HepG2 (cell line): Measurements from ENCODE around the gene ZNF282.

Experiments
- ARID2 ChIP-seq: sonication (generic); formaldehyde crosslinking; IDR thresholded peaks from 2 replicates; pipeline ENCODE4 v1.8.1; 2022; ENCODE audit warnings: mild to moderate bottlenecking, missing genetic modification reagents, borderline replicate concordance
- CBX2 ChIP-seq, 2 experiments: fragments of 200-600 bp in 1 of 2; sonication (generic); formaldehyde crosslinking in 1 of 2; IDR thresholded peaks; 2 replicates each; pipeline versions ENCODE4 v1.7.0 to v1.8.1; 2018 to 2022; ENCODE audit warnings: low read depth in 2 of 2, low read length in 1 of 2, mild to moderate bottlenecking in 1 of 2, missing genetic modification reagents in 1 of 2
- FOXM1 ChIP-seq: sonication (generic); formaldehyde crosslinking; IDR thresholded peaks from 2 replicates; pipeline ENCODE4 v1.5.0; 2020; ENCODE audit warnings: missing genetic modification reagents
- MXI1 ChIP-seq: IDR thresholded peaks from 3 replicates; pipeline ENCODE4 v1.6.1; 2012; ENCODE audit warnings: low read depth, low read length, inconsistent platforms, borderline replicate concordance
- ZNF292 ChIP-seq: sonication (generic); formaldehyde crosslinking; IDR thresholded peaks from 2 replicates; pipeline ENCODE4 v1.8.1; 2022; ENCODE audit warnings: mild to moderate bottlenecking, low read depth, missing genetic modification reagents, borderline replicate concordance
- ZNF660 ChIP-seq: sonication (generic); formaldehyde crosslinking; IDR thresholded peaks from 2 replicates; pipeline ENCODE4 v1.5.1; 2020; ENCODE audit warnings: mild to moderate bottlenecking, low read depth, missing genetic modification reagents, borderline replicate concordance
- ZSCAN22 ChIP-seq: sonication (generic); formaldehyde crosslinking; IDR thresholded peaks from 2 replicates; pipeline ENCODE4 v1.4.0; 2020; ENCODE audit warnings: mild to moderate bottlenecking, missing genetic modification reagents
- TF ChIP-seq, protein P1 (sequence below): sonication (generic); formaldehyde crosslinking; IDR thresholded peaks from 2 replicates; pipeline ENCODE4 v1.4.0; 2020; ENCODE audit warnings: mild to moderate bottlenecking, missing genetic modification reagents
- TF ChIP-seq, protein P2 (sequence below): sonication (generic); formaldehyde crosslinking; IDR thresholded peaks from 2 replicates; pipeline ENCODE4 v1.5.0; 2020; ENCODE audit warnings: mild to moderate bottlenecking, missing genetic modification reagents, moderate library complexity

DNA sequence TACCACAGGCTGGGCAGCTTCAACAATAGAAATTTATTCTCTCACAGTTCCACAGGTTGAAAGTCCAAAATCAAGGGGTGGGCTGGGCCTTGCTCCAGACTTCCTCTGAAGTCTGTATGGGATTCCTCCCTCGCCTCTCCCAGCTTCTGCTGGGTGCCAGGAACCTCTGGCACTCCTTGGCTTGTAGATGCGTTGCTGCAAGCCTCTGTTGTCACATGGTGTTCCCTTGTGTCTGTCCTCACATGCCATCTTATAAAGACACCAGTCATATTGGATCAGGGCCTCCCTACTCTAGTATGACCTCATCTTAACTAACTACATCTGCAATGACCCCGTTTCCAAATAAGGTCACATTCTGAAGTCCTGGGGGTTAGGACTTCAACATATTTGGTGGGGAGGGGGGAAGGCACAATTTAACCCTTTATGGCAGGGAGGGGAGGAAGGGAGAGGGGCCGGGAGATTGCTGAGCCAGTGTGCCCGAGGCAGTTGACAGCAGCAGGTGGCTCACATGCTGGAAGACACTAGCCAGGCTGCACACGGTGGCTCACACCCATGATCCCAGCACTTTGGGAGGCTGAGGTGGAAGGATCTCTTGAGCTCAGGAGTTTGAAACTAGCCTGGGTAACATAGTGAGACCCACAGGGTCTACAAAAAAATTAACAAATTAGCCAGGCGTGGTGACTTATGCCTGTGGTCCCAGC is 18.8 kb downstream of the ZNF282 start:
- TF ChIP-seq ZNF660 (CRISPR knock-in tag) (no peak), ZNF292 (CRISPR knock-in tag) (no peak), ARID2 (CRISPR knock-in tag) (no peak), ZSCAN22 (CRISPR knock-in tag) (no peak), MXI1 (no peak), CBX2 (IDR thresholded peaks at IDR 0.05; ENCODE audit: low read depth, low read length) (no peak), CBX2 (CRISPR knock-in tag; IDR thresholded peaks at IDR 0.05; ENCODE audit: low read depth) (no peak), FOXM1 (no peak)
- TF ChIP-seq, protein P1, sequence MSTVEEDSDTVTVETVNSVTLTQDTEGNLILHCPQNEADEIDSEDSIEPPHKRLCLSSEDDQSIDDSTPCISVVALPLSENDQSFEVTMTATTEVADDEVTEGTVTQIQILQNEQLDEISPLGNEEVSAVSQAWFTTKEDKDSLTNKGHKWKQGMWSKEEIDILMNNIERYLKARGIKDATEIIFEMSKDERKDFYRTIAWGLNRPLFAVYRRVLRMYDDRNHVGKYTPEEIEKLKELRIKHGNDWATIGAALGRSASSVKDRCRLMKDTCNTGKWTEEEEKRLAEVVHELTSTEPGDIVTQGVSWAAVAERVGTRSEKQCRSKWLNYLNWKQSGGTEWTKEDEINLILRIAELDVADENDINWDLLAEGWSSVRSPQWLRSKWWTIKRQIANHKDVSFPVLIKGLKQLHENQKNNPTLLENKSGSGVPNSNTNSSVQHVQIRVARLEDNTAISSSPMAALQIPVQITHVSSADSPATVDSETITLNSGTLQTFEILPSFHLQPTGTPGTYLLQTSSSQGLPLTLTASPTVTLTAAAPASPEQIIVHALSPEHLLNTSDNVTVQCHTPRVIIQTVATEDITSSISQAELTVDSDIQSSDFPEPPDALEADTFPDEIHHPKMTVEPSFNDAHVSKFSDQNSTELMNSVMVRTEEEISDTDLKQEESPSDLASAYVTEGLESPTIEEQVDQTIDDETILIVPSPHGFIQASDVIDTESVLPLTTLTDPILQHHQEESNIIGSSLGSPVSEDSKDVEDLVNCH (CRISPR knock-in tag) = no peak
- TF ChIP-seq, protein P2, sequence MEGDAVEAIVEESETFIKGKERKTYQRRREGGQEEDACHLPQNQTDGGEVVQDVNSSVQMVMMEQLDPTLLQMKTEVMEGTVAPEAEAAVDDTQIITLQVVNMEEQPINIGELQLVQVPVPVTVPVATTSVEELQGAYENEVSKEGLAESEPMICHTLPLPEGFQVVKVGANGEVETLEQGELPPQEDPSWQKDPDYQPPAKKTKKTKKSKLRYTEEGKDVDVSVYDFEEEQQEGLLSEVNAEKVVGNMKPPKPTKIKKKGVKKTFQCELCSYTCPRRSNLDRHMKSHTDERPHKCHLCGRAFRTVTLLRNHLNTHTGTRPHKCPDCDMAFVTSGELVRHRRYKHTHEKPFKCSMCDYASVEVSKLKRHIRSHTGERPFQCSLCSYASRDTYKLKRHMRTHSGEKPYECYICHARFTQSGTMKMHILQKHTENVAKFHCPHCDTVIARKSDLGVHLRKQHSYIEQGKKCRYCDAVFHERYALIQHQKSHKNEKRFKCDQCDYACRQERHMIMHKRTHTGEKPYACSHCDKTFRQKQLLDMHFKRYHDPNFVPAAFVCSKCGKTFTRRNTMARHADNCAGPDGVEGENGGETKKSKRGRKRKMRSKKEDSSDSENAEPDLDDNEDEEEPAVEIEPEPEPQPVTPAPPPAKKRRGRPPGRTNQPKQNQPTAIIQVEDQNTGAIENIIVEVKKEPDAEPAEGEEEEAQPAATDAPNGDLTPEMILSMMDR (CRISPR knock-in tag) = no peak
